Measurements from ENCODE around the gene TXNDC5. TPM values are rescaled to one million over a fixed set of nuclear protein-coding genes. Genes with fewer than 3 reads are reported as not detected.

The TXNDC5 gene
- total RNA-seq, 2 experiments from 2014 or later: 312 to 319 TPM

DNA sequence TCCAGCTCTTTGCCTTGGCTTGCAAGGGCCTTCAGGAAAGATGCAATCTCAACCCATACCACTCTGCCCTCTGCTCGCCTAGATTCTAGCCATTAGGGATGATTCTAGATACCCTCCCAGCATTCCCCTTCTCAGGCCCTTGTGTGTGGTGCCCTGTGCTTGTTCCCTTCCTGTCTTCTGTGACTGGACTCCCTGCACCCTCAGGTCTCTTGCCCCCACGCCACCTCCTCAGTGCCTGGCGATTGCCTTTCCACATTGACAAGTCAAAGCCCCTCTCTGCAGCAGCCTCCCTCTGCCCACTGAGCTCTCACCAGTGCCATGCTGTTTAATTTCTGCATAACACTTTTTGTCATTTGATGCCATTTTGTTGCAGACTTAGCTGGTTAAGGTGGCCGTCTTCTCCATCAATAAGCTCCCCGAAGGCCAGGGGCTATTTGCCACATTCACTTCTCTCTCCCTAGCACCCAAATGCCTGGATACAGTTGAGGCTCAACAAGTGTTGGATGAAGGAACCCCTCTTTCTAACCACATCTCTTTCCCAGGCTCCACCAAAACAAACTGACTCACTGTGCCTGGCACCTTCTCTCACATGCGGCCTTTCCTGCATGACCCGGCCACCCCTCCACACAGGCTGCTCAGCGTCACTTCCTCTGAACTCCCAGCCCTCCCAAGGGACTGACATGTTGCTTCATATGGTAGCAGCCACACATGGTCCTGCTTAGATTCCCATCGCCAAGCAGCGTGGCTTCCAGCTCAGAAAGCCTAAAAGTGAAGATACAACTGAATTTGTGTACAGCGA, 4.6 kb upstream of the TXNDC5 start:
- peaks cover 11% of the 10 kb centered on the region; the same call in 1 of the 2 replicates for H3K9me3 ChIP-seq (ENCODE audit: low read length)
- H3K4me1 ChIP-seq (ENCODE audit: insufficient read depth, low read length, poor library complexity, severe bottlenecking): peaks cover 95% of the 10 kb centered on the region
- ChIA-PET CTCF (ENCODE audit: unreplicated experiment) (no interaction called here), POLR2A (interaction anchor here (0.9 to 7.4 kb wide), 9 partner anchors 8 to 77 kb away, joined by 3 to 58 read pairs (median 9); no protein-coding TSS in a partner anchor)
- peaks cover 2% of the 10 kb centered on the region; the same call in 1 of the 2 replicates for H3K79me2 ChIP-seq (ENCODE audit: insufficient read depth, low read depth, low read length)
- H3K4me3 ChIP-seq (ENCODE audit: low read depth, low read length, poor library complexity, severe bottlenecking): no peak overlapping the region
- H3K4me2 ChIP-seq (ENCODE audit: low read length): peak overlapping the region; percentile 98
- peak overlapping the region; percentile 96 for H3K27ac ChIP-seq (ENCODE audit: low read depth, low read length, poor library complexity, severe bottlenecking)
- H3K9me2 ChIP-seq (ENCODE audit: insufficient read depth, low read length): no peaks in the 10 kb centered on the region
- BruUV-seq (replicated peaks): no TSS peak
- intact Hi-C loops (cut with micrococcal nuclease; ENCODE audit: unreplicated experiment): loop anchor here (10.0 kb wide), 1 partner anchor 1330 kb away; the partner anchor contains the start of gene LY86
- peaks cover 7% of the 10 kb centered on the region for H3K36me3 ChIP-seq (ENCODE audit: insufficient read depth, low read length)
- peak overlapping the region; percentile 67; the same call in 1 of the 2 replicates for H2AFZ ChIP-seq (ENCODE audit: low read length)
- peak; percentile 59 for DNase-seq (ENCODE audit: low spot score)
- no peaks in the 10 kb centered on the region for H4K20me1 ChIP-seq (ENCODE audit: insufficient read depth, low read length)
- TF ChIP-seq EZH2phosphoT487 (IDR thresholded peaks at IDR 0.05; ENCODE audit: borderline replicate concordance, low read depth, low read length): no peak
- TF ChIP-seq, protein P1, sequence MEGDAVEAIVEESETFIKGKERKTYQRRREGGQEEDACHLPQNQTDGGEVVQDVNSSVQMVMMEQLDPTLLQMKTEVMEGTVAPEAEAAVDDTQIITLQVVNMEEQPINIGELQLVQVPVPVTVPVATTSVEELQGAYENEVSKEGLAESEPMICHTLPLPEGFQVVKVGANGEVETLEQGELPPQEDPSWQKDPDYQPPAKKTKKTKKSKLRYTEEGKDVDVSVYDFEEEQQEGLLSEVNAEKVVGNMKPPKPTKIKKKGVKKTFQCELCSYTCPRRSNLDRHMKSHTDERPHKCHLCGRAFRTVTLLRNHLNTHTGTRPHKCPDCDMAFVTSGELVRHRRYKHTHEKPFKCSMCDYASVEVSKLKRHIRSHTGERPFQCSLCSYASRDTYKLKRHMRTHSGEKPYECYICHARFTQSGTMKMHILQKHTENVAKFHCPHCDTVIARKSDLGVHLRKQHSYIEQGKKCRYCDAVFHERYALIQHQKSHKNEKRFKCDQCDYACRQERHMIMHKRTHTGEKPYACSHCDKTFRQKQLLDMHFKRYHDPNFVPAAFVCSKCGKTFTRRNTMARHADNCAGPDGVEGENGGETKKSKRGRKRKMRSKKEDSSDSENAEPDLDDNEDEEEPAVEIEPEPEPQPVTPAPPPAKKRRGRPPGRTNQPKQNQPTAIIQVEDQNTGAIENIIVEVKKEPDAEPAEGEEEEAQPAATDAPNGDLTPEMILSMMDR (conservative IDR thresholded peaks at IDR 0.05; ENCODE audit: low read length): no peak

- intact Hi-C loops (cut with micrococcal nuclease; ENCODE audit: unreplicated experiment): loop anchor here (10.0 kb wide), 1 partner anchor 1330 kb away; the partner anchor contains the start of gene LY86
- H3K9me2 ChIP-seq (ENCODE audit: insufficient read depth, low read length): no peaks in the 10 kb centered on the region
- peaks cover 86% of the 10 kb centered on the region for H3K4me1 ChIP-seq (ENCODE audit: insufficient read depth, low read length, poor library complexity, severe bottlenecking)
- TF ChIP-seq, protein P1 (conservative IDR thresholded peaks at IDR 0.05; ENCODE audit: low read length): no peak
- TF ChIP-seq EZH2phosphoT487 (IDR thresholded peaks at IDR 0.05; ENCODE audit: borderline replicate concordance, low read depth, low read length): no peak
- H4K20me1 ChIP-seq (ENCODE audit: insufficient read depth, low read length): no peaks in the 10 kb centered on the region
- peaks cover 11% of the 10 kb centered on the region; the same call in 1 of the 2 replicates for H3K9me3 ChIP-seq (ENCODE audit: low read length)
- H3K27ac ChIP-seq (ENCODE audit: low read depth, low read length, poor library complexity, severe bottlenecking): peak overlapping the region; percentile 96
- peak overlapping the region; percentile 98 for H3K4me2 ChIP-seq (ENCODE audit: low read length)
- peaks cover 13% of the 10 kb centered on the region for H3K36me3 ChIP-seq (ENCODE audit: insufficient read depth, low read length)
- POLR2A ChIA-PET: interaction anchor here (0.6 to 7.4 kb wide), 12 partner anchors 9 to 143 kb away, joined by 3 to 58 read pairs (median 4); no protein-coding TSS in a partner anchor
- BruUV-seq (replicated peaks): no TSS peak
- CTCF ChIA-PET (ENCODE audit: unreplicated experiment): interaction anchor here (0.7 kb wide), 1 partner anchor 103 kb away, joined by 3 read pairs; no protein-coding TSS in a partner anchor
- H3K79me2 ChIP-seq (ENCODE audit: insufficient read depth, low read depth, low read length): peaks cover 10% of the 10 kb centered on the region
- DNase-seq (ENCODE audit: low spot score): peak; percentile 76
- H2AFZ ChIP-seq (ENCODE audit: low read length): peak overlapping the region; percentile 67
- H3K4me3 ChIP-seq (ENCODE audit: low read depth, low read length, poor library complexity, severe bottlenecking): peak overlapping the region; percentile 30
Measured at GRCh38 chr6:7914311-7914710, 3.7 kb upstream of the TXNDC5 start.

Data from OCI-LY7 (cell line).